GM03348 (cell line): Measurements from ENCODE around the gene CBX6.
"Not testable (repeated sequence)": the region's sequence is repeated elsewhere in the genome, so short reads cannot be mapped to it uniquely, and the experiment has no call there.

Source experiments
- DNase-seq: peaks from one replicate; pipeline ENCODE4 v3.0.0; 2012; ENCODE audit warnings: low spot score

Gene CBX6

DNA sequence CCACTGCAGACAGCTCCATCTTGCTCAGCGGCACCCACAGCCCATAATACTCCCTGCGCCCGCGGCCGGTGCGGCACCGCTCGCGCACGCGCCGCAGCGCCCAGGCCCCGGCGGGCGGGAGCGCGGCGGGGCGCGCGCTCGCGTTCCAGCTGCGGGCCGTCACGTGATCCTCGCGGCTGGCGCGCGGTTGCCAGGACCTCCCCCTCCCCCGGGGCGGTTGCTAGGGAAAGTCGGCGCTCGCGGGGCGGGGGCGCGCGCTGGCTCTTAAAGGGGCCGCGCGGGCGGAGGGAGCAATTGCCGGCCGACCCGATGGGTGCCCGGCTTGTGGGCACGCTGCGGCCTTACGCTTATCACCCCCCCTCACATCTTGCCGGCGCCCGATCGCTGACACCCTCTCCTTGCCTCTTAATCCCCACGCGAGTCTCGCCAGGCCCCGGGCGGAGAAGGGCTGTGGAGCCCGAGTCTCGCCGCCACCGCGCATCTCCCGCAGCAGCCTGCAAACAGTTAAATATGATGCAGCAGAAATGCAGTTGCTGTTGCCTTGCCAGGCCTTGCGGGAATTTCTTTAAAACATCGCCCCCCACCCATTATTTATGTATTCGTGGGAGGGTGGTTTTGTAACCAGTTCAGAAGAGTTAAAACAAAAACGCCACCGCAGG lies at the start of gene CBX6:
TSS of gene CBX6 (minus strand) at position 45 of the 659 bp plus-strand sequence. CDS start at position 19, 26 bp downstream.
- peak; percentile 99 for DNase-seq

DNA sequence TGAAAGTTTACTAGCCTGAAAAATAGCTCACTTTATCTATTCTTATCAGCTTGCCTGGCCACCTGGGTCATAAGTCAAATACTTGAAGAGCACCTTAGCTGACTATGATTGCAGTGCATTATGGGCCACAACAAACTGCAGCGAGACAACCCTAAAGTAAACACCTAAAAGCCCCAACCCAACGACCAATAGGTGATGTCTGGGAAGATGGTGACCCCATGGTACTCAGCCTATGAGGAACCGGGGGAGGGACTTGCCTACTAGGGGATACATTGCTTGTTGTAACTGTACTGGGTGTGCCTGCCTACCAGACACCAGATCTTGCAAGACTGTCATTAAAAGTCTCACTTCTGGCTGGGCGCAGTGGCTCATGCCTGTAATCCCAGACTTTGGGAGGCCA lies 49.8 kb upstream of the CBX6 start:
- no peak for DNase-seq

DNA sequence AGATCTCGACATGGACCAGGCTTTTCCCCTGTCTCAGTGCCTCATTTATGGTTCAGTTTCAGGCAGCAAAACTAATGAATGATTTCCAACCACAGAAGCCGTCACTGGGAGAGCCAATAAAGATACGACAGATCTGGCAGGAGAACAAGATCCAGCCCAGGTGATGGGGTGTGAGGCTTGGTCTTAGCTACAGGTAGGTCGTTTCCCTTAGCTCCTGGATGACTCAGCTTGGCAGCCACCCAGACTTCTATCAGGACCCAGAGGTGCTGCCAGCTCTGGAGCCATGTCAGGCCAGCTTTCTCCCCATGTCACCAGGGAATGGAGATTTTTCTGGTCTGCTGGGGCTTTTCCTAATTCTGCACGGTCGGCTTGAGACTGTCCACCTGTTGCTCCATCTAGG lies 49.1 kb upstream of the CBX6 start:
- DNase-seq: no peak

DNA sequence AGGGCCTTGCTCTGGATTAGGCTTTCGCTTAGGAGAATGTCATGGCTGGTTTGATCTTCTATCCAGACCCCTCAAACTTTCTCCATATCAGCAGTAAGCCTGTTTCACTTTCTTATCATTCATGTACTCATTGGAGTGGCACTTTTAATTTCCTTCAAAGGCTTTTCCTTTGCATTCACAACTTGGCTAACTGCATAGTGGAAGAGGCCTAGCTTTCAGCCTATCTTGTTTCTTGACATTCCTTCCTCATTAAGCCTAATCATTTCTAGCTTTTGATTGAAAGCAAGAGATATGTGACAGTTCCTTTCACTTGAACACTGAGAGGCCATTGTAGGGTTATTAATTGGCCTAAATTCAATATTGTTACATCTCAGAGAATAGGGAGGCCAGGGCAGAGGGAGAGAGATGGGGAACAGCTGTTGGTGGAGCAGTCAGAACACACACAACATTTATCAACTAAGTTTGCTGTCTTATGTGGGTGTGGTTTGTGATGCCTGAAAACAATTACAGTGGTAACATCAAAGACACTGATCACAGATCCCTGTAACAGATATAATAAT lies 47.7 kb upstream of the CBX6 start:
- DNase-seq: no peak

DNA sequence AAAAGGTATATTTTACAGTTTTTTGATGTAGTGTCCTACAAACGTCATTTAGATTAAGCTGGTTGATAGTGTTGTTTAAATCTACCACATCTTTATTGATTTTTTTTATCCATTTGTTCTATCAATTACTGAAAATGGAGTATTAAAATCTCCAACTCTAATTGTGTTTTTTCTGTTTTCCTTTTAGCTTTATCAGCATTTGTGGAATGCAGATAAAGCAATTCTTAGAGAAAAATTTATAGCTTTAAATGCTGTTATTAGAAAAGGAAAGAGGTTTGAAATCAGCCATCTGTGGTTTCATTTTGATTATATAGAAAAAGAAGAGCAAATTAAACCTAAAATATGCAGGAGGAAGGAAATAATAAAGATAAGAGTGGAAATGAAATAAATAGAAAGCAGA lies 39.4 kb upstream of the CBX6 start:
- no peak for DNase-seq

DNA sequence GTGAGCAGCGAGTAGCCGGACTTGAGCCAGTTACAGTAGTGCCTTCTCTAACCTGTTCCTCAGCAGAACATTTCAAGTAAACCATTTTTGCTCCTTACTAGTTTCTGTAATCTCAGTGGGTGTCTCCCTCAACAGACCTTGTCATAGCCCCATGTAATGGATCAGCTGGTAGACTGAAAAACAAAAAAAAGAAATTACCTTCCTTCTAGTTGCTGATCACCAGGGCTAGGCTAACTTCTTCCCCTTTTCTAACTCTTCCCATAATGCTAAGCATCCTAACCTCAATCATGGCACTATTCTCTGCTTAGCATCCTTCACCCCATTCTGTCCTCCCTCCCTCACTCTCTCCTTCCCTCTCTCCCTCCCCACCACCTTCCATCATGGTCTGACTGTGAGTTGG lies 35.8 kb upstream of the CBX6 start:
- no peak for DNase-seq

DNA sequence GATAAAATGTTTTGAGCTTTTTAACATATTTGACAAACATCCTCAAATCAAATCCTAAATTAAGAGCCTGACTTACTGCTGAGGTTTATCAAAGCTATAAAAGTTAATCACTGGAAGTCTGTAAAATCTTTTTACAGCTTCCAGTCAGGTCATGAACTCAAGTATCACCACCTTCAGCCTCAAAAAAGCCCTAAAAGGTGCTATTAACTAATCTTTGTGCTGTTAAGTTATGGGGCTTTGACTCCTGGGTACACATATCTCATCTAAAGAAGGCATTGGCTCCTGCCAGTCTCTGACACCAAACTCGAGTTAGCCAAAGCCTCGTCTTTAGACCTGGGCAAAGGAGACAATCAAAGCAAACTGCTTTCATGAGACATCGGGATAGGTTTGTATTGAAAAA lies 34.0 kb upstream of the CBX6 start:
- no peak for DNase-seq

DNA sequence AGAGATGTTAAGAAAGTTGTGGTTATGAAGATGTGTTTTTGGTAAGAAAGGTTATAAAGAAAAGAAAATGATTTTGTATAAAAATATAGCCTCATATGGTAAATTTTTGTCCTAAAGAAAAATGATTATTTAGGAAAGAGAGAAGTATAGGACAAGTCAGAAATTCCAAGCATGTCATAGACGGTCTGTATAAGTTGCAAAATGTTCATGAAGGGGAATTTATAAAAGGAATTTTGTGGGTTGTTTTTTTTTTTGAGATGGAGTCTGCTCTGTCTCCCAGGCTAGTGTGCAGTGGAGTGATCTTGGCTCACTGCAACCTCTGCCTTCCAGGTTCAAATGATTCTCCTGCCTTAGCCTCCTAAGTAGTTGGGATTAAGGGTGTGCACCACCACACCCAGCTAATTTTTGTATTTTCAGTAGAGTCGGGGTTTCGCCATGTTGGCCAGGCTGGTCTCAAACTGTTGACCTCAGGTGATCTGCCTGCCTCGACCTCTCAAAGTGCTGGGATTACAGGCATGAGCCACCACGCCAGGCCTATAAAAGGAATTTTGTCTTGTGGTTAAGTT lies 32.1 kb upstream of the CBX6 start:
- DNase-seq: not testable (repeated sequence)

DNA sequence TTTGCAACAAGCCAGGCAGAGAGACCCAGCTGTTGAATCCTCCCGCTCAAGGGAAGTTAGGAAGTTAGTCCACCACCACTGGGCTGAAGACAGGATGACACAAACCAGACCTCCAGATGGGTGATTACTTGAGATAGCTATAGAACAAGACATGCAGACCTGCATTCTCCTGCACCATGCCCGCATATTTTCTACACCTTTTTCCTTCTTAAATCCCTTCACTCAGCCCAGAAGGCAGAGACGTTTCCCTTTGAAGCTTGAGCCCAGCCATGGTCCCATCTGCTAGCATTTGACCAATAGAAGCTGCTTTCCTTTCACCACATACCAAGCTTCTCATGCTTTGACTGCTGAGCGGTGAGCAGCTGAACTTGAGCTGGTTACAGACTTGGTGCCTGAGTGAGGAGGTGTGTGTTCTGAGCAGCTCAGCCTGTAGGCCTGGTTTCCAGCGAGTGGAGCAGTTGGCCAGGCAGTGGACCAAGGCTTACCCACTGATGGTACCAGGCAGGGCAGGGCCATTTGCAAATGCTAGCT lies 29.2 kb upstream of the CBX6 start:
- no peak for DNase-seq

DNA sequence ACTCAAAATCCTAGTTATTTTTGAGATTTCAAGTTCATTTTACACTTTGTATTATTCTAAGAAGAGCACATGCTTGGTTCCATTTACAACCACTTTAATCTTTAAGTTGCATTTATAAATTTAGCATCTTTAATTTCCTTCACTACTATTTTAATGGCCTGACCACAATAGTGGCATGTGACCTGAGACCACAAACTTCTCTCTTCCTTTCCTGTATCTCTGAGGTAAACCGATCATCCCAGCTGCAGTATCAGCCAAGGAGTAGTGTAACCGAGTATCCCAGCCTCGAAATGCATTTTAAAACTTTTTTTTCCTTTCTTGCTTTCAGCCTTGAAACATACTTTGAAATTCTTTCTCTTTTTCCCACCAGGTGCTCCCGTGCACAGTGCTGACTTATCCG lies 28.7 kb upstream of the CBX6 start:
- no peak for DNase-seq

DNA sequence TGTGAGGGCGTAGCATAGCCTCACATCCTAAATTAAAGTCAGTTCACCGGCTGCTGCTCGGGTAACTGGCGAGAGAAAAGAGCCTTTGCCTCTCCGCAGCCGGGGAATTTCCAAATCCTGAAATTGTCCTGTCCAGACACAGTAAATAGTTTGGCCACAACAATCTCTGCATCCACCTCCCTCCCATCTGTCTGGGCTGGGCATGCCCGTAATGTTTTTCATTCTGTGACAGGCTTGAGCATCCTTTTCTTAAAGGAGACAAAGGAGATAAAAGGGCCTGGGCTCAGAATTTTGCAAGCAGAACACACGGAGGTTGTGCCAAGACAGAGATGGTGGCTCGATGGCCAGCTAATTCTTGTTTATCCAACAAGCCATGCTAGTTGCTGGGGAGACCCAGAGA lies 19.2 kb upstream of the CBX6 start:
- no peak for DNase-seq

DNA sequence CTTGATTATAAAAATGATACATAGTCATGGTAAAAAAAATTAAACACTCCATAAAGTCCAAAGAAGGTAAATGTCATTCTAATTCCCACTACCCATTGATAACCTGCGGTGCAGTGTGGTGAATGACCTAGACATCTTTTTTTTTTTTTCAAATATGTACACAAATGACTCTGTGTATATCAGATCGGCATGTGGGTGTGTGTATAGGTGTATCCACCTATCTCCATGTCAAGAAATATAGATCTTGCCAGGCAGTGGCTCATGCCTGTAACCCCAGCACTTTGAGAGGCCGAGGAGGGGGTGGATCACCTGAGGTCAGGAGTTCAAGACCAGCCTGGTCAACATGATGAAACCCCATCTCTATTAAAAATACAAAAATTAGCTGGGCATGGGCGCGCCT lies 18.4 kb upstream of the CBX6 start:
- no peak for DNase-seq

DNA sequence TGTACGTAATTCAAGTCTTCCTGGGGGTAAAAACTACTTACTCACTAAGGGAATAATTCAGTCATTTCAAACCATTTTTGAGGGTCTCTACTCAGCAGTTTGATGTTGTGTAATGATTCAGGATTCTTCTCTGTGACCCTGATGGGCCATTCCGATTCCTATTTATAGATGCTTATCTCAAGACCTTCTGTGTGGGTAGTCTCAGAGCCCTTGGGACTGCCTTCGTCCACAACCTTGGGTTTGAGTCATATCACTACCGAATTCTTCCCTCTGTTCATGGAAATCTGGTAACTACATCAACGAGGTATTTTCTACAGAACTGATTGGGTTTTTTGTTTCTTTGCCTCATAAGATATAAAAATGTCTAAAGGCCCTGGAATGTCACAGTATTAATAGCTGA lies 14.3 kb upstream of the CBX6 start:
- no peak for DNase-seq

DNA sequence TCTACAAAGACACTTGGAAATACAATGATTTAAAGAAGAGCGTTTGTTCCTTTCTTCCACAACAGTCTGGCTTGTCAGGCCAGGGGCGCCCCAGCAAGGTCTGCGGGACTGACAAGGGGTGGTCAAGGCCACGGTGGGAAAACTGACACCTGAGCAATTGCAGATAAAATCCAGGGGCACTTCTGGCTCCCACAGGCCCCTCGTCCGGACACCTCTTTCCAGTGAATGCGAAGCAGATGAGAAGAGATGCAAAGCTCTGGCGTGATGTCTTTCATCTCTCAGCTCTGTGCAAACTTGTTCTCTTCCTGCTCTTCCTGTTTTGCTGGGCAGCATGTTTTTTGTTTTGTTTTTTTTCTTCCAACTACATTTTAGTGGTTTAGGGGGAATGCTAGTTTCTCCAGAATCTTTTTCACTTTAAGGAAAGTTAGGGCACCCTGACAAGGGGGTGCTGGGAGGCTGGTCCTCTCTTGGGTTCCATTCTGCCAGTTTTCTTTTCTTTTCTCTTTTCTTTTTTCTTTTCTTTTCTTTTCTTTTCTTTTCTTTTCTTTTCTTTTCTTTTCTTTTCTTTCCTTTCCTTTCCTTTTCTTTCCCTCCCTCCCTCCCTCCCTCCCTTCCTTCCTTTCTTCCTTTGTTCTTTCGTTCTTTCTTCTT lies 11.1 kb upstream of the CBX6 start:
- DNase-seq: no peak

DNA sequence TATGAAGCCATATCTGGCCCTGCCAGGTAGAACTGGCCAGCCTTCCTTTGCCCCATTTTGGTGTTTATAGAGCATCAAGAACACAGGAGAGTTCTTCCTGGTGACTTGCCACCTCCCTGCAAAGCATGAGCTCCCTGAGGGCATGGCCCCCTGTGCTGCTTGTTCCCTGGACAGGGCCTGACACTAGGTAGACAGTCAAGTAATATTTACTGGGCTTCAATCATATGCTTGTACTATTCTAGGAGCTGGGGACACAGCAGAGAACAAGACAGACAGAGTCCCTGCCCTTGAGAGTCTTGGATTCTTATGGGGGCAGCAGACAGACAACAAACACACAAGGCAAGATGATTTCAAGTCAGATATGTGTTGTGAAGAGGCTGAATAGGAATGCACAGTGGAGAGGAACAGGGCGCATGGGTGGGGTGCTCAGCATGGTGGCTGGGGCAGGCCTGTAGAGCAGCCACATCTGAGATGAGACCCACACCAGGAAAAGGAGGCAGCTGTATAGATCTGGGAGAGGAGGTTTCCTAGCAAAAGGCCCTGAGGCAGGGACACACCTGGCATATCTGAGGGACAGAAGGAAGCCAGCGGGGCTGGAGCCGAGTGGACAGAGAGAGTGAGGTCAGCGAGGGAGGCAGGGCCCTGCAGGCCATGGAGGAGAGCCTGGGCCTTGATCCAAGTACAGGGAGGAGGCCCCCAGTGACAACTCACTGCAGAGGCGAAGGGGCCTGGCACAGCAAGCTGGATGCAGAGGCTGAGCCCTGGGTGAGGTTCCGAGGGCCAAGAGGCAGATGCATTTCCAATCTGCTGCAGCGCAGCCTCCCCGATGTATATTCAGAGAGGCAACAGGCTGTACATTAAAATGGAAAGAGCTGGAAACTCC lies 10.2 kb upstream of the CBX6 start:
- peak; percentile 9 for DNase-seq

DNA sequence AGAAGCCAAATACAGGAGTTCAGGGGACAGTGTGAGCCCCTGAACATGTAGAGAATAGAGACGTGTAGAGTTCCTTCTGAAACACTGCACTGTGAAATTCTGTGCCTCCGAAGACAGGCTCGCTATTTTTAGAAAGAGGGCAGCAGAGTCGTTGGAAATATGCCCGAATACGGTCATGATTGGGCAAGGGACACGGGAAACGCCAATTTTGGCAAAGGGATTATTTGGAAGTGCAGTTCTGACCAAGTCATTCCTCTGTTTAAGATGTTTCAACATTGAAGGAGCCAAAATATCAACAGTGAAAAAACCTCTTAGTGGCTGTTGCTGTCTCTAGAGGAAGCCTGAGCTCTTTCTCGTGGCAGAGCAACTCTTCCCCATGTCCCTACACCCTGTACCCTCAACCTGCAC lies 9.5 kb upstream of the CBX6 start:
- peak; percentile 78 for DNase-seq

DNA sequence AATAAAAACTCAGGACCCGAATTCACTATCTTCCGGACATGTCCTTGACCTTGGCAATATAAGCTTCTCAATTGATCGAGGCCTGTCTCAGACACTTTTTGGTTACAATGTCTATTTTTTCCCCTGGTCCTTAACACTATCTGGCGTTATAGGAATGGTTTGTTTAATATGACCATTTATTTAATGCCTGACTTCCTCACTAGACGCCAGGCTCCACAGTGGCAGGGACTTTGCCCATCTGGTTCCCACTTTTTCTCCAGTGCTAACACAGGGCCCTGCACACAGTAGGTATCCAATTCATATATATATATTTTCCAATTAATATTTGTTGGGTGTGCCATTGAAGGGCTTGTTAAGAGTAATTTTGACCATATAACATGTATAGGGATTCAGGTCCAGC lies 7.9 kb upstream of the CBX6 start:
- DNase-seq: no peak

DNA sequence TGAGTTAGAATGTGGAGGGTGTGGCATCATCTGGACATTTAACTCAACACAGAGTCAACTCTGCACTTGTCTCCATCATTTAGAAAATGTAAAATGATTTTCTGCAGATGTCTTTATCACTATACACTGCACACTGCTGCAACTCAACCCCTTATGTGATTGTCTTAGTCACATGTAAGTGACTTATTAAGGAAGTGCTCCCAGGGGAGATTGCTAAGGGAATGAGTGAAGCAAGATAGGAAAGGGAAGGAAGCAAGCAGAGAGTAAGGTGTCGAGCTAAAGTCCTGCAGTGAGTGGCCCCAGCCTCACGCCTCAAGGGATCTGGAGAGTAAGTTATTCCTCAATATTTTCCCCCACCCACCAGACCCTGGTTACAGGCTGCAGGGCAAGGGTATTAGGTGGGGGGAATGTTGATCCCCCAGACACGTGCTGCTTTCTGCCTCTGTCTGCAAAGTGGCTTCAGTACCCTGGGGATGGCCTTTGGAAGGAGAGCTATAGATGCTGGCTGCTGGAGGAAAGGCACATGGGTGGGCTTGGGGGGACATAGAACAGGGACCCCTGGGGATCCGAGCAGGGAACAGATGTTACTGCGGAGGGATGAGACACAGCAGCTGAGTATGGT lies 7.2 kb upstream of the CBX6 start:
- no peak for DNase-seq

DNA sequence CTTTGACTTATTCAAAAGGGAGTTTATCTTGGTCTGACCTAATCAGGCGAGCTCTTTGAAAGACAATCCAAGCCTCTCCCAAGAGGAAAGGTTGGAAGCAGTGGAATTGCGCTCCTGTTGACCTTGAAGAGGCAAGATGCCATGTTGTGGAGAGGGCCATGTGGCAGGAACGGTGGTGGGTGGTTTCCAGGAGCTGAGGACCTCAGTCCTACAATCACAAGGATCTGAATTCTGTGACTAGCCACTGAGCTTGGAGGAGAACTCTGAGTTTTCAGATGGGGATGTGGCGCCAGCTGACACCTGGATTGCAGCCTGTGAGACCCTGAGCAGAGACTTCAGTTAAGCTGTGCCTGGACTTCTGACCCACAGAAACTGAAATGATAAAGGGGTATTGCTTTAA lies 6.0 kb upstream of the CBX6 start:
- DNase-seq: no peak

DNA sequence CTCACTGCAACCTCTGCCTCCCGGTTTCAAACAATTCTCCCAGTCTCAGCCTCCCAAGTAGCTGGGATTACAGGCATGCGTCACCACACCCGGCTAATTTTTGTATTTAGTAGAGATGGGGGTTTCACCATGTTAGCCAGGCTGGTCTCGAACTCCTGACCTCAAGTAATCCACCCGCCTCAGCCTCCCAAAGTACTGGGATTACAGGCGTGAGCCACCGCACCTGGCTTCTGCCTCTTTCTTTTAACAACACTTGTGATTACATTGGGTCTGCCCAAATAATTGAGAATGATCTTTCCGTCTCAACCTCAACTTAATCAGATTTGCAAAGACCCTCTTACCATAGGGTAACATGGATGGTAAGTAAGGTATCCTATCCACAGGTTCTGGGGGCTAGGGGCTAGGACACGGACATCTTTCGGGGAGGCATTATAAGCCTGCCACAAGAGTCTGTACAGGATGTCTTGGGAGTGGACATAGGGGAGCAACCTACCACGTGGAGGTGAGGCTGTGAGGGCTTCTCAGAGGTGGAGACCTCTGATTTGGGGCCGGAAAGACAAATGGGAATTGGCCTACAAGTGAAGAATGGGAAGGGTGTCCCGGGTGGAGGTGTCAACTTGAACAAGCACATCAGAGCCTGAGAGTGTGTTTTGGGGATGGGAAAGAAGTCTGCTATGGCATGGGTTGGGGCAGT lies 2.7 kb upstream of the CBX6 start:
- DNase-seq: no peak
